GM18867 (cell line): ENCODE data around the gene LRCOL1.
"Not testable (repeated sequence)": the region's sequence is repeated elsewhere in the genome, so short reads cannot be mapped to it uniquely, and the experiment has no call there.

Source experiments
- ATAC-seq: cut with Tn5 transposase; IDR thresholded peaks from one replicate; pipeline ENCODE4 v1.9.1; 2021; ENCODE audit warnings: mild to moderate bottlenecking, moderate library complexity; ENCODE audit not compliant: unreplicated experiment

The LRCOL1 gene

GRCh38 chr12:132603240-132604150 lies 6.9 kb downstream of the LRCOL1 start:
- no peak for ATAC-seq

GRCh38 chr12:132602572-132603239 lies 7.7 kb downstream of the LRCOL1 start:
- ATAC-seq: no peak

- ATAC-seq: no peak
Observed at GRCh38 chr12:132601171-132601883, 9.1 kb downstream of the LRCOL1 start.

- no peak for ATAC-seq
Observed at GRCh38 chr12:132600048-132601032, 10.0 kb downstream of the LRCOL1 start.

GRCh38 chr12:132599502-132599901 lies 10.9 kb downstream of the LRCOL1 start:
- not testable (repeated sequence) for ATAC-seq

- no peak for ATAC-seq
Observed at GRCh38 chr12:132597333-132598316, 12.8 kb downstream of the LRCOL1 start.

GRCh38 chr12:132596016-132596415 lies 14.4 kb downstream of the LRCOL1 start:
- ATAC-seq: no peak

- ATAC-seq: no peak
Observed at GRCh38 chr12:132595183-132595582, 15.2 kb downstream of the LRCOL1 start.

GRCh38 chr12:132593938-132594358 lies 16.4 kb downstream of the LRCOL1 start:
- ATAC-seq: peak; percentile 95

GRCh38 chr12:132593521-132593920 lies 16.9 kb downstream of the LRCOL1 start:
- ATAC-seq: no peak

- ATAC-seq: no peak
Observed at GRCh38 chr12:132593071-132593470, 17.3 kb downstream of the LRCOL1 start.

GRCh38 chr12:132592282-132592970 lies 18.0 kb downstream of the LRCOL1 start:
- ATAC-seq: no peak

- no peak for ATAC-seq
Observed at GRCh38 chr12:132591107-132591935, 19.1 kb downstream of the LRCOL1 start.

GRCh38 chr12:132588821-132589669 lies 21.3 kb downstream of the LRCOL1 start:
- ATAC-seq: no peak

- ATAC-seq: no peak
Observed at GRCh38 chr12:132588319-132588718, 22.1 kb downstream of the LRCOL1 start.

GRCh38 chr12:132587781-132588180 lies 22.6 kb downstream of the LRCOL1 start:
- no peak for ATAC-seq

- ATAC-seq: no peak
Observed at GRCh38 chr12:132586929-132587328, 23.5 kb downstream of the LRCOL1 start.
